Measurements from ENCODE around the gene TXNRD2.

Gene TXNRD2

GRCh38 chr22:19870153-19871022 is 71.2 kb downstream of the TXNRD2 start:
- TF ChIP-seq POLR2A (IDR thresholded peaks at IDR 0.05; ENCODE audit: low read length): no peak
- no peak for TF ChIP-seq GATA1 (IDR thresholded peaks at IDR 0.05; ENCODE audit: low read depth, low read length)
- DNase-seq: no peak

- no peak for TF ChIP-seq POLR2A (IDR thresholded peaks at IDR 0.05; ENCODE audit: low read length)
- DNase-seq: no peak
These were observed 72.0 kb downstream of the TXNRD2 start for GRCh38 chr22:19869497-19870152.

- no peak for DNase-seq
- no peak for TF ChIP-seq POLR2A (IDR thresholded peaks at IDR 0.05; ENCODE audit: low read length)
- TF ChIP-seq GATA1 (IDR thresholded peaks at IDR 0.05; ENCODE audit: low read depth, low read length): no peak
These were observed 72.7 kb downstream of the TXNRD2 start for GRCh38 chr22:19868773-19869471.

GRCh38 chr22:19868333-19868732 is 73.3 kb downstream of the TXNRD2 start:
- TF ChIP-seq GATA1 (IDR thresholded peaks at IDR 0.05; ENCODE audit: low read depth, low read length) (no peak), POLR2A (IDR thresholded peaks at IDR 0.05; ENCODE audit: low read length) (no peak)

GRCh38 chr22:19867617-19868016 is 74.0 kb downstream of the TXNRD2 start:
- no peak for DNase-seq
- TF ChIP-seq GATA1 (IDR thresholded peaks at IDR 0.05; ENCODE audit: low read depth, low read length) (no peak), POLR2A (IDR thresholded peaks at IDR 0.05; ENCODE audit: low read length) (no peak)

More at GRCh38 chr22:19868333-19868732, 73.3 kb downstream of the TXNRD2 start:
- no peak for DNase-seq

- no peak for DNase-seq
- TF ChIP-seq GATA1 (IDR thresholded peaks at IDR 0.05; ENCODE audit: low read depth, low read length) (no peak), POLR2A (IDR thresholded peaks at IDR 0.05; ENCODE audit: low read length) (no peak)
These were observed 75.0 kb downstream of the TXNRD2 start for GRCh38 chr22:19866665-19867009.

- no peak for DNase-seq
- TF ChIP-seq POLR2A (IDR thresholded peaks at IDR 0.05; ENCODE audit: low read length) (no peak), GATA1 (IDR thresholded peaks at IDR 0.05; ENCODE audit: low read depth, low read length) (no peak)
These were observed 76.3 kb downstream of the TXNRD2 start for GRCh38 chr22:19865141-19865829.

GRCh38 chr22:19864538-19865106 is 77.0 kb downstream of the TXNRD2 start:
- TF ChIP-seq GATA1 (IDR thresholded peaks at IDR 0.05; ENCODE audit: low read depth, low read length): no peak
- TF ChIP-seq POLR2A (IDR thresholded peaks at IDR 0.05; ENCODE audit: low read length): no peak

GRCh38 chr22:19863571-19863970 is 78.0 kb downstream of the TXNRD2 start:
- TF ChIP-seq GATA1 (IDR thresholded peaks at IDR 0.05; ENCODE audit: low read depth, low read length): no peak
- no peak for TF ChIP-seq POLR2A (IDR thresholded peaks at IDR 0.05; ENCODE audit: low read length)
- no peak for DNase-seq

More at GRCh38 chr22:19864538-19865106, 77.0 kb downstream of the TXNRD2 start:
- no peak for DNase-seq

GRCh38 chr22:19862619-19863246 is 78.9 kb downstream of the TXNRD2 start:
- no peak for DNase-seq
- no peak for TF ChIP-seq GATA1 (IDR thresholded peaks at IDR 0.05; ENCODE audit: low read depth, low read length)
- no peak for TF ChIP-seq POLR2A (IDR thresholded peaks at IDR 0.05; ENCODE audit: low read length)

GRCh38 chr22:19859861-19860510 is 81.6 kb downstream of the TXNRD2 start:
- TF ChIP-seq GATA1 (IDR thresholded peaks at IDR 0.05; ENCODE audit: low read depth, low read length): no peak
- no peak for TF ChIP-seq POLR2A (IDR thresholded peaks at IDR 0.05; ENCODE audit: low read length)
- DNase-seq: no peak

- no peak for DNase-seq
- TF ChIP-seq GATA1 (IDR thresholded peaks at IDR 0.05; ENCODE audit: low read depth, low read length) (no peak), POLR2A (IDR thresholded peaks at IDR 0.05; ENCODE audit: low read length) (no peak)
These were observed 84.2 kb downstream of the TXNRD2 start for GRCh38 chr22:19857382-19857781.

Data from erythroblast (primary cell).